Hepatocyte (in vitro differentiated cells): ENCODE data around the gene IDH3G. TPM values are rescaled to one million over a fixed set of nuclear protein-coding genes. Genes with fewer than 3 reads are reported as not detected.

ENCODE experiments used
- DNase-seq: peaks from one replicate; pipeline ENCODE4 v3.0.0-alpha.2; 2016; ENCODE audit warnings: low spot score
- H2AFZ ChIP-seq: fragments of 200-600 bp; sonication (generic); 2 replicates; pipeline ENCODE4 v1.6.0; 2016; ENCODE audit warnings: antibody characterized with exemption, mild to moderate bottlenecking
- H3K27ac ChIP-seq: fragments of 200-600 bp; sonication (generic); 2 replicates; pipeline ENCODE4 v1.5.1; 2016; ENCODE audit warnings: mild to moderate bottlenecking
- H3K27me3 ChIP-seq: fragments of 200-600 bp; sonication (generic); 2 replicates; pipeline ENCODE4 v1.6.1; 2016
- H3K36me3 ChIP-seq: fragments of 200-600 bp; sonication (generic); replicated peaks from 2 replicates; pipeline ENCODE4 v1.5.1; 2016; ENCODE audit warnings: low read depth; ENCODE audit not compliant: insufficient read depth
- H3K4me1 ChIP-seq: fragments of 200-600 bp; sonication (generic); 2 replicates; pipeline ENCODE4 v1.5.1; 2016; ENCODE audit warnings: mild to moderate bottlenecking, moderate library complexity; ENCODE audit not compliant: insufficient read depth
- H3K4me2 ChIP-seq: fragments of 200-600 bp; sonication (generic); 2 replicates; pipeline ENCODE4 v1.6.0; 2016
- H3K4me3 ChIP-seq: fragments of 200-600 bp; sonication (generic); 2 replicates; pipeline ENCODE4 v1.5.1; 2016; ENCODE audit warnings: mild to moderate bottlenecking
- H3K79me2 ChIP-seq: fragments of 200-600 bp; sonication (generic); 2 replicates; pipeline ENCODE4 v1.6.0; 2017; ENCODE audit warnings: mild to moderate bottlenecking
- H3K9me2 ChIP-seq: fragments of 200-600 bp; sonication (generic); replicated peaks from 2 replicates; pipeline ENCODE4 v1.6.0; 2017; ENCODE audit warnings: mild to moderate bottlenecking; ENCODE audit not compliant: insufficient read depth
- H3K9me3 ChIP-seq: fragments of 200-600 bp; sonication (generic); 2 replicates; pipeline ENCODE4 v1.5.1; 2016; ENCODE audit warnings: low read depth, mild to moderate bottlenecking
- H4K20me1 ChIP-seq: fragments of 200-600 bp; sonication (generic); 2 replicates; pipeline ENCODE4 v1.6.0; 2016; ENCODE audit warnings: mild to moderate bottlenecking; ENCODE audit not compliant: insufficient read depth, poor library complexity, severe bottlenecking
- EZH2 ChIP-seq: fragments of 200-600 bp; sonication (generic); IDR thresholded peaks from 2 replicates; pipeline ENCODE4 v1.6.1; 2016; ENCODE audit warnings: antibody characterized with exemption, mild to moderate bottlenecking, borderline replicate concordance
- EZH2phosphoT487 ChIP-seq: fragments of 200-600 bp; sonication (generic); IDR thresholded peaks from one replicate; pipeline ENCODE4 v1.6.1; 2018; ENCODE audit warnings: antibody characterized with exemption, mild to moderate bottlenecking, low read depth, moderate library complexity; ENCODE audit not compliant: unreplicated experiment, severe bottlenecking
- WGBS: methylation state at CpG from one replicate; pipeline ENCODE4 v1.1.6; 2016; ENCODE audit warnings: low lambda C conversion rate; ENCODE audit errors: missing lambda C conversion rate; 5-methylcytosine and 5-hydroxymethylcytosine counted together
- polyA plus RNA-seq: library from polyadenylated mRNA; unstranded; fragments of >200 nt; fragmentation: Nextera tagmentation; extraction: Ambion mirVana; gene quantifications from 2 replicates; pipeline ENCODE4 v1.2.1, GENCODE V29; 2016
- total RNA-seq: library from RNA; depleted of rRNA; stranded (reverse); fragments of >200 nt; gene quantifications from 2 replicates; pipeline ENCODE4 v1.2.3, GENCODE V29; 2014
- TF ChIP-seq, protein P1 (sequence below): fragments of 200-600 bp; sonication (generic); IDR thresholded peaks from 2 replicates; pipeline ENCODE4 v1.5.1; 2016; ENCODE audit warnings: antibody characterized with exemption, mild to moderate bottlenecking; ENCODE audit not compliant: poor library complexity

IDH3G gene
- total and polyA plus RNA-seq, 2 experiments from 2014 or later = 35.4 to 74.3 TPM

DNA sequence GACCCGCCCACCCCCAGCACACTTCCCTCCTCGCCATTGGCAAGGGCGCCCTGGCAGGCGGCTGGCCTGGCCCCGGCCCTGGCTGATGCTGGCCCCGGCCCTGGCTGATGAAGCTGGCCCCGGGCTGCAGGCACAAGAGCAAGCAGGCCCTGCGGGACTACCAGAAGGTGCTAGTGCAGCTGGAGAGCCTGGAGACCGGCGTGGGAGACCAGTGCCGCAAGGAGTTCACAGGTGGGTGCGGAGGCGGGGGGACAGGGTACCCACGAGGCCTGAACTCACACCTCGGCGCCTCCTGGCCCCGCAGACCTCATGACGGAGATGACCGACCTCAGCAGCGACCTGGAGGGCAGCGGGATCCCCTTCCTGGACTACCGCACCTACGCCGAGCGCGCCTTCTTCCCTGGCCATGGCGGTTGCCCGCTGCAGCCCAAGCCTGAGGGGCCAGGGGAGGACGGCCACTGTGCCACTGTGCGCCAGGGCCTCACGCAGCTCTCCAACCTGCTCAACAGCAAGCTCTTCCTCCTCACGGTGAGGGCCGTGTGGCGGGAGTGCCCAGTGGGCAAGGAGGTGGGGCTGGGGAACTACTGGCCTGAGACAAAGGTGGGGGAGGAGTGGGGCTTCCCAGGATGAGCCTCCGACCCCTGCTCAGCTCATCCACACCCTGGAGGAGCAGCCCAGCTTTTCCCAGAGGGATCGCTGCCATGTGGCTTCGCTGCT is 19.4 kb downstream of the IDH3G start:
- Histone ChIP-seq H3K4me1 (no peaks in the 10 kb centered on the region), H2AFZ (no peak overlapping the region), H3K9me3 (no peaks in the 10 kb centered on the region), H3K79me2 (no peaks in the 10 kb centered on the region), H4K20me1 (no peaks in the 10 kb centered on the region), H3K36me3 (no peaks in the 10 kb centered on the region), H3K27me3 (no peaks in the 10 kb centered on the region), H3K4me3 (no peak overlapping the region), H3K27ac (no peak overlapping the region), H3K4me2 (no peak overlapping the region), H3K9me2 (no peaks in the 10 kb centered on the region)
- WGBS = 91% methylated on average over 36 of the region's 37 CpGs
- TF ChIP-seq EZH2 (no peak), EZH2phosphoT487 (no peak)
- TF ChIP-seq, protein P1, sequence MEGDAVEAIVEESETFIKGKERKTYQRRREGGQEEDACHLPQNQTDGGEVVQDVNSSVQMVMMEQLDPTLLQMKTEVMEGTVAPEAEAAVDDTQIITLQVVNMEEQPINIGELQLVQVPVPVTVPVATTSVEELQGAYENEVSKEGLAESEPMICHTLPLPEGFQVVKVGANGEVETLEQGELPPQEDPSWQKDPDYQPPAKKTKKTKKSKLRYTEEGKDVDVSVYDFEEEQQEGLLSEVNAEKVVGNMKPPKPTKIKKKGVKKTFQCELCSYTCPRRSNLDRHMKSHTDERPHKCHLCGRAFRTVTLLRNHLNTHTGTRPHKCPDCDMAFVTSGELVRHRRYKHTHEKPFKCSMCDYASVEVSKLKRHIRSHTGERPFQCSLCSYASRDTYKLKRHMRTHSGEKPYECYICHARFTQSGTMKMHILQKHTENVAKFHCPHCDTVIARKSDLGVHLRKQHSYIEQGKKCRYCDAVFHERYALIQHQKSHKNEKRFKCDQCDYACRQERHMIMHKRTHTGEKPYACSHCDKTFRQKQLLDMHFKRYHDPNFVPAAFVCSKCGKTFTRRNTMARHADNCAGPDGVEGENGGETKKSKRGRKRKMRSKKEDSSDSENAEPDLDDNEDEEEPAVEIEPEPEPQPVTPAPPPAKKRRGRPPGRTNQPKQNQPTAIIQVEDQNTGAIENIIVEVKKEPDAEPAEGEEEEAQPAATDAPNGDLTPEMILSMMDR = no peak
- no peak for DNase-seq

DNA sequence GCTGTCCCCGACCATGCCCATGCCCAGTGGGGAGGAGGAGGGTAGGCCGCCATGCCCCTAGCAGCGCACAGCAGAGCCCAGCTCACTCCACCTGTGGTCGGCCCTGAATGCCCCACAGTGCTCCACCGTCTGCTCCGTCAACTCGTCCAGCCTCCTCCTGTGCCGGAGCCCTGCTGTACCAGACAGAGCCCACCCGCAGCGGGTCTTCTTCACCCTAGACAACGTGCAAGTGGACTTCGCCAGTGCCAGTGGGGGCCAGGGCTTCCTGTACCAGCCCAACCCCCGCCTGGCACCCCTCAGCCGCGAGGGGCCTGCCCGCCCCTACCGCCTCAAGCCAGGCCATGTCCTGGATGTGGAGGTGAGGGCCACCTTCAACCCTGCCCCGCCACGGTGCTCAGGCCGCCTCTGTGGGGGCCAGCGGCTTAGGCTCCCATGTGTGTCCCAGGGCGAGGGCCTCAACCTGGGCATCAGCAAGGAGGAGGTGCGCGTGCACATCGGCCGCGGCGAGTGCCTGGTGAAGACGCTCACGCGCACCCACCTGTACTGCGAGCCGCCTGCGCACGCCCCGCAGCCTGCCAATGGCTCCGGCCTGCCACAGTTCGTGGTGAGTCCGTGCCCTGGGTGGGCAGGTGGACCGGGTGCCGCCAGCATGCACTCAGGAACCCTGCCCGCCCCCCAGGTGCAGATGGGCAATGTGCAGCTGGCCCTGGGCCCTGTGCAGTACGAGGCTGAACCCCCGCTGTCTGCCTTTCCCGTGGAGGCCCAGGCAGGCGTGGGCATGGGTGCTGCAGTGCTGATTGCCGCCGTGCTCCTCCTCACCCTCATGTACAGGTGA is 20.2 kb downstream of the IDH3G start:
- no peak for DNase-seq
- WGBS = 94% methylated on average over 35 of the region's 48 CpGs
- TF ChIP-seq, protein P1 = no peak
- TF ChIP-seq EZH2 (no peak), EZH2phosphoT487 (no peak)
- no peaks in the 10 kb centered on the region for H4K20me1 ChIP-seq
- H3K27ac ChIP-seq = no peak overlapping the region
- H2AFZ ChIP-seq = no peak overlapping the region
- H3K4me3 ChIP-seq = no peak overlapping the region
- H3K4me2 ChIP-seq = no peak overlapping the region
- no peaks in the 10 kb centered on the region for H3K9me3 ChIP-seq
- no peaks in the 10 kb centered on the region for H3K79me2 ChIP-seq
- no peaks in the 10 kb centered on the region for H3K9me2 ChIP-seq
- no peaks in the 10 kb centered on the region for H3K4me1 ChIP-seq
- H3K27me3 ChIP-seq = no peaks in the 10 kb centered on the region
- H3K36me3 ChIP-seq = no peaks in the 10 kb centered on the region

DNA sequence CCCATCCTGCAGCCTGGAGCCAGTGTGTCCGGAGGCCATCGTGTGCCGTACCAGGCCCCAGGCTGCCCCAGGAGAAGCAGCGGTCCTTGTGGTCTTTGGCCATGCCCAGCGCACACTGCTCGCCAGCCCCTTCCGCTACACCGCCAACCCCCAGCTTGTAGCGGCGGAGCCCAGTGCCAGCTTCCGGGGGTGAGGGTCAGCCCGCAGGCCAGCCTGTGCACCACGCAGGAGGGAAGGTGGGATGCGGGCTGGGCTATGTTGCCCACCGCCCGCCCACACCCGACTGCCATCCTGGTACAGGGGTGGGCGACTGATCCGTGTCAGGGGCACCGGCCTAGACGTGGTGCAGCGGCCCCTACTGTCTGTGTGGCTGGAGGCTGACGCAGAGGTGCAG is 21.0 kb downstream of the IDH3G start:
- WGBS = 98% methylated on average over 23 of the region's 23 CpGs
- Histone ChIP-seq H3K36me3 (no peaks in the 10 kb centered on the region), H4K20me1 (no peaks in the 10 kb centered on the region), H3K9me2 (no peaks in the 10 kb centered on the region), H3K4me2 (no peak overlapping the region), H2AFZ (no peak overlapping the region), H3K9me3 (no peaks in the 10 kb centered on the region), H3K79me2 (no peaks in the 10 kb centered on the region), H3K27me3 (no peaks in the 10 kb centered on the region), H3K4me1 (no peaks in the 10 kb centered on the region), H3K27ac (no peak overlapping the region), H3K4me3 (no peak overlapping the region)
- DNase-seq = no peak
- no peak for TF ChIP-seq EZH2
- TF ChIP-seq, protein P1 = no peak
- no peak for TF ChIP-seq EZH2phosphoT487
